Right renal pelvis (tissue), 4 donors: ENCODE results near the gene TMEM263. TPM values are rescaled to one million over a fixed set of nuclear protein-coding genes. Genes with fewer than 3 reads are reported as not detected.
A peak's percentile ranks its signal among the peaks of the same experiment; 100 is the strongest.
"Not testable (repeated sequence)": the region's sequence is repeated elsewhere in the genome, so short reads cannot be mapped to it uniquely, and the experiment has no call there.

Experiments used
- DNase-seq, 4 donors: peaks; one replicate each; pipeline ENCODE4 v3.0.0-alpha.2; 2013; ENCODE audit warnings: low read depth in 4 of 4, low spot score in 3 of 4, missing footprints in 1 of 4
- polyA plus RNA-seq, 4 donors: library from polyadenylated mRNA; unstranded; fragments of 120-200 nt; gene quantifications; one replicate each; pipeline ENCODE4 v1.2.1, GENCODE V29; 2013; ENCODE audit not compliant: insufficient read length in 4 of 4

Gene TMEM263
- polyA plus RNA-seq, 4 donors = 80.7 to 96.6 (median 92.5) TPM

- DNase-seq = no peak
These were observed 26.5 kb downstream of the TMEM263 start for GRCh38 chr12:106982229-106982628.

GRCh38 chr12:106984588-106985137, 29.0 kb downstream of the TMEM263 start:
- no peak for DNase-seq

- no peak for DNase-seq
These were observed 29.8 kb downstream of the TMEM263 start for GRCh38 chr12:106985479-106985878.

GRCh38 chr12:106986135-106986534, 30.4 kb downstream of the TMEM263 start:
- DNase-seq = no peak

- peak; percentile 79 to 89 (median 86) for DNase-seq
These were observed 31.1 kb downstream of the TMEM263 start, which contains the start of gene MTERF2 for GRCh38 chr12:106986625-106987389. TSS of gene MTERF2 (minus strand) at chr12:106987146. CDS start at chr12:106978714, 8,432 bp downstream.

GRCh38 chr12:106987846-106988245, 32.1 kb downstream of the TMEM263 start:
- DNase-seq = no peak

GRCh38 chr12:106994579-106995220, 39.0 kb downstream of the TMEM263 start:
- DNase-seq = no peak

GRCh38 chr12:106996102-106996501, 40.4 kb downstream of the TMEM263 start:
- DNase-seq = not testable (repeated sequence)

- no peak for DNase-seq
These were observed 42.2 kb downstream of the TMEM263 start for GRCh38 chr12:106997916-106998315.

GRCh38 chr12:106999446-106999845, 43.7 kb downstream of the TMEM263 start:
- DNase-seq = no peak

GRCh38 chr12:107002665-107003064, 47.0 kb downstream of the TMEM263 start:
- not testable (repeated sequence) for DNase-seq

GRCh38 chr12:107007411-107007810, 51.7 kb downstream of the TMEM263 start:
- no peak for DNase-seq

- DNase-seq = no peak
These were observed 55.8 kb downstream of the TMEM263 start for GRCh38 chr12:107011519-107011918.

GRCh38 chr12:107012736-107013425, 57.2 kb downstream of the TMEM263 start:
- no peak for DNase-seq

- DNase-seq = no peak
These were observed 58.3 kb downstream of the TMEM263 start for GRCh38 chr12:107014055-107014454.

- no peak for DNase-seq
These were observed 61.3 kb downstream of the TMEM263 start for GRCh38 chr12:107017042-107017441.

GRCh38 chr12:107019546-107019945, 63.8 kb downstream of the TMEM263 start:
- DNase-seq = no peak
